A673 (cell line): ENCODE results near the gene PRMT5. TPM values are rescaled to one million over a fixed set of nuclear protein-coding genes. Genes with fewer than 3 reads are reported as not detected.

Source experiments
- BruUV-seq: library from RNA; stranded (reverse); fragments of 400-500 nt; replicated peaks from 2 replicates; lab custom pipeline; 2021; lab: Mats Ljungman, UMichigan
- CTCF ChIA-PET: fragments of 300-600 bp; sonication (Branson Sonifier 250); formaldehyde crosslinking; loops from one replicate; lab custom pipeline; 2022; ENCODE audit warnings: antibody characterized with exemption; lab: Charles Lee
- POLR2A ChIA-PET: fragments of 300-600 bp; sonication (Branson Sonifier 250); formaldehyde crosslinking; loops from one replicate; lab custom pipeline; 2022; ENCODE audit warnings: antibody characterized with exemption; ENCODE audit not compliant: low non-redundant PET; lab: Charles Lee
- DNase-seq: peaks from one replicate; pipeline ENCODE4 v3.0.0-alpha.2; 2015; ENCODE audit warnings: low spot score
- H3K27ac ChIP-seq: fragments of 200-600 bp; sonication (generic); 2 replicates; pipeline ENCODE4 v1.5.1; 2016; ENCODE audit warnings: mixed run types, low read depth, mild to moderate bottlenecking, mixed read lengths, antibody characterized with exemption, low read length; ENCODE audit not compliant: poor library complexity, severe bottlenecking
- H3K27me3 ChIP-seq: fragments of 200-600 bp; sonication (generic); replicated peaks from 2 replicates; pipeline ENCODE4 v1.6.1; 2017; ENCODE audit warnings: mixed run types, low read depth, mild to moderate bottlenecking, mixed read lengths, antibody characterized with exemption, low read length; ENCODE audit not compliant: insufficient read depth, poor library complexity
- H3K36me3 ChIP-seq: fragments of 200-600 bp; sonication (generic); 2 replicates; pipeline ENCODE4 v1.6.1; 2016; ENCODE audit warnings: mixed run types, mild to moderate bottlenecking, mixed read lengths, antibody characterized with exemption, low read length; ENCODE audit not compliant: insufficient read depth, poor library complexity, severe bottlenecking
- H3K4me1 ChIP-seq: fragments of 200-600 bp; sonication (generic); 2 replicates; pipeline ENCODE4 v1.6.1; 2017; ENCODE audit warnings: mixed run types, mild to moderate bottlenecking, mixed read lengths, antibody characterized with exemption, low read length; ENCODE audit not compliant: insufficient read depth, poor library complexity, severe bottlenecking
- H3K4me3 ChIP-seq: fragments of 200-600 bp; sonication (generic); 2 replicates; pipeline ENCODE4 v1.5.1; 2016; ENCODE audit warnings: low read depth, mixed run types, mild to moderate bottlenecking, mixed read lengths, low read length; ENCODE audit not compliant: poor library complexity, severe bottlenecking
- H3K9me3 ChIP-seq: fragments of 200-600 bp; sonication (generic); 2 replicates; pipeline ENCODE4 v1.6.1; 2016; ENCODE audit warnings: mixed run types, low read depth, mild to moderate bottlenecking, mixed read lengths, antibody characterized with exemption, low read length; ENCODE audit not compliant: poor library complexity, severe bottlenecking
- CTCF ChIP-seq: fragments of 300-800, 200-600 bp; sonication (generic); conservative IDR thresholded peaks from 2 replicates; pipeline ENCODE4 v1.5.1; 2017; ENCODE audit warnings: low read depth, mild to moderate bottlenecking, antibody characterized with exemption, low read length, moderate library complexity, mixed read lengths
- EZH2 ChIP-seq: fragments of 200-600 bp; sonication (generic); IDR thresholded peaks from 2 replicates; pipeline ENCODE4 v1.6.1; 2017; ENCODE audit warnings: borderline replicate concordance, low read depth, mild to moderate bottlenecking, mixed read lengths, antibody characterized with exemption, low read length; ENCODE audit not compliant: poor library complexity, severe bottlenecking
- intact Hi-C: fragments of 100-400 bp; cut with micrococcal nuclease; formaldehyde crosslinking; loops from one replicate; pipeline ENCODE4 v1.10.0; 2022; ENCODE audit not compliant: unreplicated experiment
- total RNA-seq: library from RNA; stranded (reverse); gene quantifications from 2 replicates; pipeline ENCODE4 v1.2.3, GENCODE V29; 2021

PRMT5 gene
- total RNA-seq, 1 experiment from 2014 or later: 273 TPM

GRCh38 chr14:22945642-22946041 lies 16.5 kb upstream of the PRMT5 start:
- intact Hi-C loops: no loop called here
- ChIA-PET POLR2A (interaction anchor here (0.6 kb wide), 1 partner anchor 1842 kb away, joined by 3 read pairs; no protein-coding TSS in a partner anchor), CTCF (no interaction called here)

GRCh38 chr14:22939684-22940083 lies 10.5 kb upstream of the PRMT5 start:
- CTCF ChIA-PET: interaction anchor here (0.7 kb wide), 1 partner anchor 108 kb away, joined by 4 read pairs; no protein-coding TSS in a partner anchor
- DNase-seq: no peak
- BruUV-seq: no TSS peak
- no peak overlapping the region for H3K4me3 ChIP-seq
- no peaks in the 10 kb centered on the region for H3K36me3 ChIP-seq
- no peaks in the 10 kb centered on the region for H3K4me1 ChIP-seq
- no peak overlapping the region for H3K27ac ChIP-seq
- no peaks in the 10 kb centered on the region for H3K27me3 ChIP-seq
- POLR2A ChIA-PET: no interaction called here
- no peaks in the 10 kb centered on the region for H3K9me3 ChIP-seq
- intact Hi-C loops: no loop called here
- TF ChIP-seq CTCF: no peak
- no peak for TF ChIP-seq EZH2

More at GRCh38 chr14:22945642-22946041, 16.5 kb upstream of the PRMT5 start:
- Histone ChIP-seq H3K27ac (no peak overlapping the region), H3K27me3 (no peaks in the 10 kb centered on the region), H3K4me1 (no peaks in the 10 kb centered on the region), H3K9me3 (no peaks in the 10 kb centered on the region), H3K4me3 (no peak overlapping the region), H3K36me3 (peaks cover 45% of the 10 kb centered on the region)
- no peak for DNase-seq
- BruUV-seq: no TSS peak
- TF ChIP-seq CTCF (no peak), EZH2 (no peak)

- intact Hi-C loops: no loop called here
- H3K4me1 ChIP-seq: no peaks in the 10 kb centered on the region
- no peak for DNase-seq
- no peaks in the 10 kb centered on the region for H3K27me3 ChIP-seq
- no peaks in the 10 kb centered on the region for H3K9me3 ChIP-seq
- no peak overlapping the region for H3K4me3 ChIP-seq
- CTCF ChIA-PET: no interaction called here
- BruUV-seq: no TSS peak
- POLR2A ChIA-PET: no interaction called here
- no peak for TF ChIP-seq EZH2
- no peak for TF ChIP-seq CTCF
- no peak overlapping the region for H3K27ac ChIP-seq
- H3K36me3 ChIP-seq: no peaks in the 10 kb centered on the region
Measured at GRCh38 chr14:22935156-22935555, 6.0 kb upstream of the PRMT5 start.
